IMR-90 (cell line): ENCODE results near the gene CCN6. TPM values are rescaled to one million over a fixed set of nuclear protein-coding genes. Genes with fewer than 3 reads are reported as not detected.
A peak's percentile ranks its signal among the peaks of the same experiment; 100 is the strongest.

Experiments used
- ATAC-seq: fragments of 200-7000 bp; cut with Tn5 transposase; 2 replicates; pipeline ENCODE4 v1.9.1; 2020; ENCODE audit warnings: low read depth, mild to moderate bottlenecking, moderate library complexity
- BruUV-seq: library from RNA; stranded (reverse); fragments of 400-500 nt; replicated peaks from 2 replicates; lab custom pipeline; 2021; lab: Mats Ljungman, UMichigan
- CTCF ChIA-PET: fragments of 300-600 bp; formaldehyde crosslinking; extraction: SDS; loops from one replicate; lab custom pipeline; 2021; ENCODE audit warnings: antibody characterized with exemption; lab: Yijun Ruan, JAX
- POLR2A ChIA-PET: fragments of 300-600 bp; sonication (Branson Sonifier 250); formaldehyde crosslinking; loops from one replicate; lab custom pipeline; 2022; ENCODE audit warnings: antibody characterized with exemption; ENCODE audit not compliant: unreplicated experiment; lab: Charles Lee
- DNase-seq: peaks from one replicate; pipeline ENCODE4 v3.0.0; 2013
- H2AFZ ChIP-seq: replicated peaks from 2 replicates; pipeline ENCODE3; 2013; ENCODE audit warnings: low read length, mild to moderate bottlenecking; ENCODE audit not compliant: poor library complexity
- H2AK5ac ChIP-seq: 2 replicates; pipeline ENCODE4 v1.6.1; 2013; ENCODE audit warnings: low read depth, low read length, inconsistent platforms
- H2AK9ac ChIP-seq: replicated peaks from 2 replicates; pipeline ENCODE3; 2013; ENCODE audit warnings: mild to moderate bottlenecking, low read depth, low read length, moderate library complexity; ENCODE audit not compliant: poor library complexity
- H2BK120ac ChIP-seq: 2 replicates; pipeline ENCODE4 v1.6.1; 2013; ENCODE audit warnings: low read depth, low read length, inconsistent platforms
- H2BK15ac ChIP-seq: 3 replicates; pipeline ENCODE4 v1.6.1; 2013; ENCODE audit warnings: low read depth, low read length, inconsistent platforms
- H2BK20ac ChIP-seq: 2 replicates; pipeline ENCODE4 v1.6.1; 2013; ENCODE audit warnings: low read depth, mild to moderate bottlenecking, inconsistent platforms, low read length, moderate library complexity
- H2BK5ac ChIP-seq: 2 replicates; pipeline ENCODE4 v1.6.1; 2013; ENCODE audit warnings: mild to moderate bottlenecking, low read depth, low read length, inconsistent platforms; ENCODE audit not compliant: poor library complexity, severe bottlenecking
- H3K14ac ChIP-seq: replicated peaks from 2 replicates; pipeline ENCODE4 v1.6.1; 2013; ENCODE audit warnings: low read depth, low read length, inconsistent platforms
- H3K18ac ChIP-seq: 2 replicates; pipeline ENCODE4 v1.6.1; 2013; ENCODE audit warnings: low read depth, low read length, control low read depth
- H3K23ac ChIP-seq: 2 replicates; pipeline ENCODE4 v1.6.1; 2013; ENCODE audit warnings: low read depth, low read length, inconsistent platforms
- H3K27ac ChIP-seq: 2 replicates; pipeline ENCODE4 v1.5.1; 2013; ENCODE audit warnings: mild to moderate bottlenecking, control low read depth, low read length; ENCODE audit not compliant: insufficient read depth
- H3K27me3 ChIP-seq: 2 replicates; pipeline ENCODE4 v1.6.1; 2013; ENCODE audit warnings: low read length; ENCODE audit not compliant: control insufficient read depth, insufficient read depth
- H3K36me3 ChIP-seq: 2 replicates; pipeline ENCODE4 v1.6.1; 2013; ENCODE audit warnings: low read length, mixed read lengths; ENCODE audit not compliant: control insufficient read depth, insufficient read depth
- H3K4ac ChIP-seq: 2 replicates; pipeline ENCODE4 v1.6.1; 2013; ENCODE audit warnings: low read depth, low read length, inconsistent platforms
- H3K4me1 ChIP-seq: 2 replicates; pipeline ENCODE4 v1.6.1; 2013; ENCODE audit warnings: low read length, mixed read lengths; ENCODE audit not compliant: control insufficient read depth, insufficient read depth
- H3K4me2 ChIP-seq: 2 replicates; pipeline ENCODE4 v1.6.1; 2013; ENCODE audit warnings: low read depth, mild to moderate bottlenecking, control low read depth, low read length, moderate library complexity
- H3K4me3 ChIP-seq: 2 replicates; pipeline ENCODE4 v1.5.1; 2013; ENCODE audit warnings: low read depth, mild to moderate bottlenecking, control low read depth, low read length, moderate library complexity; ENCODE audit not compliant: insufficient read depth
- H3K56ac ChIP-seq: 2 replicates; pipeline ENCODE4 v1.6.1; 2013; ENCODE audit warnings: low read length, inconsistent platforms; ENCODE audit not compliant: insufficient read depth; ENCODE audit errors: extremely low read depth
- H3K79me1 ChIP-seq, 2 experiments: 2 replicates each; pipeline ENCODE4 v1.6.1; 2013; ENCODE audit warnings: low read length in 2 of 2, inconsistent platforms in 1 of 2, low read depth in 1 of 2
- H3K9ac ChIP-seq: 2 replicates; pipeline ENCODE4 v1.6.1; 2013; ENCODE audit warnings: low read depth, low read length, control low read depth
- H3K9me1 ChIP-seq: 2 replicates; pipeline ENCODE4 v1.6.1; 2013; ENCODE audit warnings: low read length, inconsistent platforms; ENCODE audit not compliant: insufficient read depth
- H3K9me3 ChIP-seq: 2 replicates; pipeline ENCODE4 v1.6.1; 2013; ENCODE audit warnings: low read length; ENCODE audit not compliant: control insufficient read depth, insufficient read depth
- H4K20me1 ChIP-seq: 2 replicates; pipeline ENCODE4 v1.6.1; 2013; ENCODE audit warnings: low read length, inconsistent platforms; ENCODE audit not compliant: insufficient read depth
- H4K5ac ChIP-seq: 2 replicates; pipeline ENCODE4 v1.6.1; 2013; ENCODE audit warnings: mild to moderate bottlenecking, low read depth, low read length, control low read depth
- H4K8ac ChIP-seq, 2 experiments: 2 replicates each; pipeline ENCODE4 v1.6.1; 2013; ENCODE audit warnings: low read depth in 2 of 2, low read length in 2 of 2, control low read depth in 1 of 2, inconsistent platforms in 1 of 2
- H4K91ac ChIP-seq: 2 replicates; pipeline ENCODE4 v1.6.1; 2013; ENCODE audit warnings: low read depth, low read length, inconsistent platforms; ENCODE audit not compliant: insufficient read depth
- BHLHE40 ChIP-seq: fragments of 150-350 bp; IDR thresholded peaks from 2 replicates; pipeline ENCODE4 v1.6.1; 2016; ENCODE audit warnings: mild to moderate bottlenecking, low read depth, low read length
- CTCF ChIP-seq: conservative IDR thresholded peaks from 2 replicates; pipeline ENCODE4 v1.5.1; 2012; ENCODE audit warnings: mild to moderate bottlenecking, low read depth, low read length, improper control_type of control experiment
- ELK1 ChIP-seq: fragments of 150-350 bp; IDR thresholded peaks from 2 replicates; pipeline ENCODE4 v1.6.1; 2016; ENCODE audit warnings: low read depth, mild to moderate bottlenecking, low read length, moderate library complexity, borderline replicate concordance
- FOS ChIP-seq: fragments of 150-350 bp; IDR thresholded peaks from 2 replicates; pipeline ENCODE4 v1.6.1; 2016; ENCODE audit warnings: low read depth, low read length
- MAFK ChIP-seq: IDR thresholded peaks from 2 replicates; pipeline ENCODE4 v1.6.1; 2012; ENCODE audit warnings: low read depth, low read length, improper control_type of control experiment
- MAZ ChIP-seq: IDR thresholded peaks from 2 replicates; pipeline ENCODE4 v1.6.1; 2012; ENCODE audit warnings: low read depth, mild to moderate bottlenecking, low read length, improper control_type of control experiment, moderate library complexity, borderline replicate concordance
- MXI1 ChIP-seq: IDR thresholded peaks from 2 replicates; pipeline ENCODE4 v1.6.1; 2012; ENCODE audit warnings: low read depth, mild to moderate bottlenecking, low read length, moderate library complexity, borderline replicate concordance
- NFE2L2 ChIP-seq: fragments of 150-350 bp; IDR thresholded peaks from 2 replicates; pipeline ENCODE4 v1.6.1; 2016; ENCODE audit warnings: low read depth, mild to moderate bottlenecking, low read length
- POLR2A ChIP-seq: IDR thresholded peaks from 2 replicates; pipeline ENCODE4 v1.6.1; 2012; ENCODE audit warnings: mild to moderate bottlenecking, low read depth, low read length
- USF2 ChIP-seq: fragments of 150-350 bp; IDR thresholded peaks from 2 replicates; pipeline ENCODE4 v1.6.1; 2017; ENCODE audit warnings: mild to moderate bottlenecking, antibody characterized with exemption, low read length, low read depth
- WGBS, 2 experiments: methylation state at CpG; one replicate each; pipeline versions ENCODE4 v1.1.5 to v1.1.7; 2013; ENCODE audit warnings: missing lambda C conversion rate in 2 of 2; ENCODE audit not compliant: insufficient read length in 1 of 2; ENCODE audit errors: extremely low coverage in 2 of 2; 5-methylcytosine and 5-hydroxymethylcytosine counted together
- dilution Hi-C: fragments of 300-500 bp; cut with HindIII; formaldehyde crosslinking; loops from one replicate; pipeline ENCODE4 v1.14.3; 2018; ENCODE audit warnings: low sequenced_read_pairs; ENCODE audit not compliant: unreplicated experiment
- in situ Hi-C: fragments of 300-500 bp; cut with MboI; formaldehyde crosslinking; loops from 3 replicates; pipeline ENCODE4 v1.14.3; 2019; ENCODE audit warnings: low sequenced_read_pairs, inconsistent platforms, mixed read lengths
- intact Hi-C: fragments of 100-400 bp; cut with micrococcal nuclease; formaldehyde crosslinking; loops from 2 replicates; pipeline ENCODE4 v1.10.0; 2022
- polyA plus RNA-seq, 3 experiments: library from polyadenylated mRNA; depleted of rRNA; stranded (reverse); fragments of >200 nt; gene quantifications; 2 replicates each; pipeline ENCODE4 v1.2.3, GENCODE V29; 2012; ENCODE audit warnings: low replicate concordance in 1 of 3
- total RNA-seq: library from RNA; depleted of rRNA; stranded (reverse); fragments of >200 nt; gene quantifications from 2 replicates; pipeline ENCODE4 v1.2.3, GENCODE V29; 2012

Gene CCN6
- total and polyA plus RNA-seq, 2 of the 4 experiments (the other 2 are of a cell fraction): not detected

- Histone ChIP-seq H3K27me3 (no peaks in the 10 kb centered on the region), H3K4me1 (peaks cover 7% of the 10 kb centered on the region), H3K18ac (no peak overlapping the region), H4K20me1 (no peaks in the 10 kb centered on the region), H3K36me3 (no peaks in the 10 kb centered on the region), H3K23ac (no peak overlapping the region), H3K27ac (no peak overlapping the region), H3K9me3 (no peaks in the 10 kb centered on the region; the same call in 1 of the 2 replicates), H2BK15ac (no peak overlapping the region), H3K9me1 (0 out of 2 replicates have a peak, but pooled peaks cover 2% of the 10 kb centered on the region), H2AK9ac (peak overlapping the region; percentile 31), H2BK20ac (no peak overlapping the region), H3K4me3 (no peak overlapping the region), H4K8ac (no peak overlapping the region), H3K56ac (no peak overlapping the region), H3K4me2 (no peak overlapping the region), H3K79me1 (no peaks in the 10 kb centered on the region), H2BK120ac (no peak overlapping the region), H2AK5ac (no peak overlapping the region), H3K14ac (no peak overlapping the region), H2AFZ (no peak overlapping the region), H3K9ac (no peak overlapping the region), H4K5ac (no peak overlapping the region), H2BK5ac (no peak overlapping the region), H4K91ac (no peak overlapping the region), H3K4ac (no peak overlapping the region)
- dilution Hi-C loops (no loop called here), in situ Hi-C loops (loop anchor here (25.0 kb wide), 2 partner anchors 687 to 1012 kb away; no protein-coding TSS in a partner anchor), intact Hi-C loops (no loop called here)
- WGBS, 2 experiments: 87% methylated on average over 2 of the region's 6 CpGs; no CpG with 5 or more reads in 1 of the 2 experiments
- ATAC-seq (peak; percentile 43), DNase-seq (peak; percentile 33)
- ChIA-PET CTCF (interaction anchor here (0.6 kb wide), 1 partner anchor 690 kb away, joined by 8 read pairs; no protein-coding TSS in a partner anchor), POLR2A (no interaction called here)
- BruUV-seq: no TSS peak
- TF ChIP-seq MXI1 (no peak), MAFK (no peak), BHLHE40 (no peak), CTCF (no peak), MAZ (no peak), ELK1 (no peak), NFE2L2 (no peak), FOS (no peak), USF2 (no peak), POLR2A (no peak)
These were observed 4.7 kb upstream of the CCN6 start for GRCh38 chr6:112049026-112049799.
